ENCODE measurements around the gene FAM149A. TPM values are rescaled to one million over a fixed set of nuclear protein-coding genes. Genes with fewer than 3 reads are reported as not detected.

The FAM149A gene
- total RNA-seq, 1 donor from 2014 or later: 1.2 TPM

- Mint-ChIP-seq H3K27ac (ENCODE audit: unreplicated experiment) (no peak overlapping the region), H3K4me3 (ENCODE audit: unreplicated experiment) (no peak overlapping the region), H3K4me1 (ENCODE audit: low read depth, unreplicated experiment) (no peaks in the 10 kb centered on the region), H3K9me3 (ENCODE audit: unreplicated experiment) (peaks cover 2% of the 10 kb centered on the region), H3K36me3 (ENCODE audit: low read depth, unreplicated experiment) (peaks cover 6% of the 10 kb centered on the region), H3K27me3 (ENCODE audit: low read depth, unreplicated experiment) (no peaks in the 10 kb centered on the region)
- no peak overlapping the region for H2AFZ ChIP-seq (ENCODE audit: low read depth, low read length)
- H3K36me3 ChIP-seq (ENCODE audit: insufficient read depth, low read length): no peaks in the 10 kb centered on the region
- H3K4me2 ChIP-seq (ENCODE audit: low read length): no peak overlapping the region
- no peaks in the 10 kb centered on the region for H4K20me1 ChIP-seq (ENCODE audit: insufficient read depth, low read length)
- no peak overlapping the region for H3K9ac ChIP-seq (ENCODE audit: low read length)
- DNase-seq (ENCODE audit: low read depth): no peak
- H3K27me3 ChIP-seq (ENCODE audit: insufficient read depth, low read length): no peaks in the 10 kb centered on the region
- FAIRE-seq: no peak
- TF ChIP-seq CTCF (IDR thresholded peaks at IDR 0.05; ENCODE audit: insufficient read depth, low read depth, low read length): no peak
- TF ChIP-seq EZH2 (IDR thresholded peaks at IDR 0.05; ENCODE audit: insufficient read depth, low read length): no peak
- H3K79me2 ChIP-seq (ENCODE audit: insufficient read depth, low read length): no peaks in the 10 kb centered on the region
- H3K9me3 ChIP-seq (ENCODE audit: insufficient read depth, low read depth, low read length): no peaks in the 10 kb centered on the region
- H3K4me3 ChIP-seq (ENCODE audit: insufficient read depth, low read depth, low read length): no peak overlapping the region
- no peak overlapping the region for H3K27ac ChIP-seq (ENCODE audit: low read depth, low read length)
- H3K4me1 ChIP-seq (ENCODE audit: insufficient read depth, low read length): no peaks in the 10 kb centered on the region
Measured at GRCh38 chr4:186201010-186201409, 96.5 kb downstream of the FAM149A start.

- Mint-ChIP-seq H3K27me3 (ENCODE audit: low read depth, unreplicated experiment) (no peaks in the 10 kb centered on the region), H3K36me3 (ENCODE audit: low read depth, unreplicated experiment) (peaks cover 3% of the 10 kb centered on the region), H3K9me3 (ENCODE audit: unreplicated experiment) (peaks cover 6% of the 10 kb centered on the region), H3K27ac (ENCODE audit: unreplicated experiment) (no peak overlapping the region), H3K4me1 (ENCODE audit: low read depth, unreplicated experiment) (no peaks in the 10 kb centered on the region), H3K4me3 (ENCODE audit: unreplicated experiment) (no peak overlapping the region)
- H3K36me3 ChIP-seq (ENCODE audit: insufficient read depth, low read length): no peaks in the 10 kb centered on the region
- H4K20me1 ChIP-seq (ENCODE audit: insufficient read depth, low read length): no peaks in the 10 kb centered on the region
- H2AFZ ChIP-seq (ENCODE audit: low read depth, low read length): no peak overlapping the region
- no peak overlapping the region for H3K27ac ChIP-seq (ENCODE audit: low read depth, low read length)
- H3K4me3 ChIP-seq (ENCODE audit: insufficient read depth, low read depth, low read length): no peak overlapping the region
- H3K4me2 ChIP-seq (ENCODE audit: low read length): no peak overlapping the region
- H3K79me2 ChIP-seq (ENCODE audit: insufficient read depth, low read length): no peaks in the 10 kb centered on the region
- no peak overlapping the region for H3K9ac ChIP-seq (ENCODE audit: low read length)
- no peaks in the 10 kb centered on the region for H3K9me3 ChIP-seq (ENCODE audit: insufficient read depth, low read depth, low read length)
- H3K4me1 ChIP-seq (ENCODE audit: insufficient read depth, low read length): no peaks in the 10 kb centered on the region
- TF ChIP-seq EZH2 (IDR thresholded peaks at IDR 0.05; ENCODE audit: insufficient read depth, low read length) (no peak), CTCF (IDR thresholded peaks at IDR 0.05; ENCODE audit: insufficient read depth, low read depth, low read length) (peak; percentile 31)
- no peak for DNase-seq (ENCODE audit: low read depth)
- no peaks in the 10 kb centered on the region for H3K27me3 ChIP-seq (ENCODE audit: insufficient read depth, low read length)
- peak; percentile 5 for FAIRE-seq
Measured at GRCh38 chr4:186201535-186202230, 97.2 kb downstream of the FAM149A start.

GRCh38 chr4:186202490-186203140, 98.1 kb downstream of the FAM149A start:
- TF ChIP-seq EZH2 (IDR thresholded peaks at IDR 0.05; ENCODE audit: insufficient read depth, low read length) (no peak), CTCF (IDR thresholded peaks at IDR 0.05; ENCODE audit: insufficient read depth, low read depth, low read length) (no peak)
- Mint-ChIP-seq H3K4me1 (ENCODE audit: low read depth, unreplicated experiment) (no peaks in the 10 kb centered on the region), H3K27ac (ENCODE audit: unreplicated experiment) (no peak overlapping the region), H3K9me3 (ENCODE audit: unreplicated experiment) (peaks cover 6% of the 10 kb centered on the region), H3K36me3 (ENCODE audit: low read depth, unreplicated experiment) (no peaks in the 10 kb centered on the region), H3K27me3 (ENCODE audit: low read depth, unreplicated experiment) (no peaks in the 10 kb centered on the region), H3K4me3 (ENCODE audit: unreplicated experiment) (no peak overlapping the region)
- Histone ChIP-seq H3K4me3 (ENCODE audit: insufficient read depth, low read depth, low read length) (no peak overlapping the region), H4K20me1 (ENCODE audit: insufficient read depth, low read length) (no peaks in the 10 kb centered on the region), H3K9me3 (ENCODE audit: insufficient read depth, low read depth, low read length) (no peaks in the 10 kb centered on the region), H3K4me1 (ENCODE audit: insufficient read depth, low read length) (no peaks in the 10 kb centered on the region), H3K79me2 (ENCODE audit: insufficient read depth, low read length) (no peaks in the 10 kb centered on the region), H3K9ac (ENCODE audit: low read length) (no peak overlapping the region), H2AFZ (ENCODE audit: low read depth, low read length) (no peak overlapping the region), H3K27me3 (ENCODE audit: insufficient read depth, low read length) (no peaks in the 10 kb centered on the region), H3K4me2 (ENCODE audit: low read length) (no peak overlapping the region), H3K36me3 (ENCODE audit: insufficient read depth, low read length) (no peaks in the 10 kb centered on the region), H3K27ac (ENCODE audit: low read depth, low read length) (no peak overlapping the region)
- DNase-seq (ENCODE audit: low read depth) (no peak), FAIRE-seq (peak; percentile 9)
